ENCODE results near the gene L1CAM.
"Not testable (repeated sequence)": the region's sequence is repeated elsewhere in the genome, so short reads cannot be mapped to it uniquely, and the experiment has no call there.

L1CAM gene

DNA sequence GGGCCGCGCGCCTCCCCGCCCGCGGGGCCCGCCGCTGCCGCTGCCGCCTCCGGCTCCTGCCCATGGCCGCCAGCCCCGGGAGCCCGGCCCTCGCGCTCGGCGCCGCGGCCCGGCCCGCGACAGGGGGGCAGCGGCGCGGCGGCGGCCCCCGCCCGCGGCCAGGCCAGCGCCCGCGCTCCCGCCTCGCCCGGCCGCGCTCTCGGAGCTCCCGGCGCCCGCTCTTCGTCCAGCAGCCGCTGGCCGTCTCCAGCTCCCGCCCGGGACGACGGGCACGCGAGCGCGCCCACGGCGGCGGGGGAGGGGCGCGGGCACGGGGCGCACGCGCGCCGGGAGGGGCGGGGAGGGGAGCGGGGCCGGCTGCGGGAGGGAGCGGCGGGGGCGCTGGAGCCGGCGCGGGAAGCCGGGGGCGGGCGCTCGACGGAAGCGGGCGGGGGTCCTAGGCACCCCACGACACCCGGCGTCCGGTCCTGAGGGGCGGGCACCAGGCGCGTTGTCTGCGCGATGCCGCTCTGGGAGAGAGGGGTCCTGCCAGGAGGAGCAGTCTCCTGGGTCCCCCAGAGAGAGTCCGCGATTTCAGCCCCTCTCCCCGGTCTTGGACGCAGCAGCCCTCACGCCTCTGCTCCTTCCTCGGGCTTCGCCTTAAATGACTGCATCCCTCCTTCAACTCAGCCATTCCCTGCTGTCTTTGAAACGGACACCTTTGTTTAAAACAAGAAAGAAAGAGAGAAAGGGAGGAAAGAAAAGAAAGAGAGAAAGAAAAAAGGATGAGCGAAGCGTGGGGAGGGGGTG is 55.1 kb downstream of the L1CAM start:
- DNase-seq = peak in 1 of 58 donors; percentile 9

- peak in 1 of 58 donors; percentile 13 for DNase-seq
Observed at GRCh38 chrX:153829799-153830639, 56.0 kb downstream of the L1CAM start, which contains the start of gene PDZD4. Gene PDZD4 (minus strand): TSS chrX:153830544. CDS start chrX:153830298, 246 bp downstream.

DNA sequence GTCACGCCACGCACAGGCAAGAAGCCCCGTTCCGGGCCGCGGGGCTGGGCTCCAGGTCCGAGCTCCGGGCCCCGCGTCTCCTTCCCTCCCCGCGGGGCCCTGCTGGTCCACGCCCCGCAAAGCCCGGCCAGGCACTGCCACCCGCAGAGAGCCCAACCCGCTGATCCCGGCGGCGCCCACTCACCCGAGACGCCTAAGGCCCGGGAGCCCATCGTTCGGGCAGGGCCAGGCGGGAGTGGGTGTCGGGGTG is 56.5 kb downstream of the L1CAM start:
- no peak for DNase-seq

DNA sequence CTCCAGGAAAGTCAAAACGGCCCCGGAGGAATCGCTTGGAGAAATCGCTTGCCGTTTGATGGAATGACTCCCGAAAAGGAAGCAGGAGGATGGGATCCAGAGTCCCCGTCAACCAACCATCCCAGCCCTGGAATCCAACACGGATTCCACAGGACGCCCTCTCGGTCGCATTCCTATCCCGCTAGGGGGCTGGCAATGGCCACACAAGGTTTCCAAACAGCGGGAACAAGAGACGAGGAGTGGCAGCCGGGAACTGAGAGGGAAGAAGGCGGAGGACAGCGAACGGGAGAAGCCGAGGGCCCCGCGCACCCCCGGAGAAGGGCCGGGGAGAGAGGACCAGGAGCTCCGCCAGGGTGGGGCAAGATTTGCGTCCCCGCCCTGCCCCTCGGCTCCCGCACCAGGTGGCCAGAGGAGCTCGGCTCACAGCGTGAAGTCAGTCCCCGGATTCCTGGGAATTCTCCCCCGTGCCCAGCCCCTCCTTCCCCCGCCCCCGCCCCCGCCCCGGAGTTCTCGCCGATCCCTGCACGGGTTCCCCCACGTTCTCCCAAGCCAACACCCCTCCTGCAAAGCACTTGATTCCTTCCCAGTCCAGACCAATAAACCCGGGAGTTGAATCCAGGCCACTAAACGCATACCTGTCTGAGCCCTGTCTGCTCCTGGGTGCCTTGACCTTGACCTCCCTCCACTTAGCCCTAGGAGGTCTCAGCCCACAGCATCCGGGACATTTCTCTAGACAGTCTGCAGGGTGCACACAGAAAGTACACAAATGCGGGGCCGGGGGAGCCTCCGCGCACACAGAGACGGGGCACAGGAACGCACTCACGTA is 57.0 kb downstream of the L1CAM start:
- peak in 1 of 58 donors; percentile 27 for DNase-seq

GRCh38 chrX:153828308-153828707 is 57.7 kb downstream of the L1CAM start:
- no peak for DNase-seq

GRCh38 chrX:153827903-153828302 is 58.1 kb downstream of the L1CAM start:
- no peak for DNase-seq

GRCh38 chrX:153827016-153827415 is 59.0 kb downstream of the L1CAM start:
- DNase-seq = no peak

GRCh38 chrX:153825042-153825441 is 60.9 kb downstream of the L1CAM start:
- no peak for DNase-seq

GRCh38 chrX:153824348-153824747 is 61.6 kb downstream of the L1CAM start:
- DNase-seq = no peak

GRCh38 chrX:153821066-153821465 is 64.9 kb downstream of the L1CAM start:
- DNase-seq = no peak

GRCh38 chrX:153820601-153821000 is 65.4 kb downstream of the L1CAM start:
- DNase-seq = no peak

GRCh38 chrX:153819384-153820040 is 66.5 kb downstream of the L1CAM start:
- DNase-seq = no peak

DNA sequence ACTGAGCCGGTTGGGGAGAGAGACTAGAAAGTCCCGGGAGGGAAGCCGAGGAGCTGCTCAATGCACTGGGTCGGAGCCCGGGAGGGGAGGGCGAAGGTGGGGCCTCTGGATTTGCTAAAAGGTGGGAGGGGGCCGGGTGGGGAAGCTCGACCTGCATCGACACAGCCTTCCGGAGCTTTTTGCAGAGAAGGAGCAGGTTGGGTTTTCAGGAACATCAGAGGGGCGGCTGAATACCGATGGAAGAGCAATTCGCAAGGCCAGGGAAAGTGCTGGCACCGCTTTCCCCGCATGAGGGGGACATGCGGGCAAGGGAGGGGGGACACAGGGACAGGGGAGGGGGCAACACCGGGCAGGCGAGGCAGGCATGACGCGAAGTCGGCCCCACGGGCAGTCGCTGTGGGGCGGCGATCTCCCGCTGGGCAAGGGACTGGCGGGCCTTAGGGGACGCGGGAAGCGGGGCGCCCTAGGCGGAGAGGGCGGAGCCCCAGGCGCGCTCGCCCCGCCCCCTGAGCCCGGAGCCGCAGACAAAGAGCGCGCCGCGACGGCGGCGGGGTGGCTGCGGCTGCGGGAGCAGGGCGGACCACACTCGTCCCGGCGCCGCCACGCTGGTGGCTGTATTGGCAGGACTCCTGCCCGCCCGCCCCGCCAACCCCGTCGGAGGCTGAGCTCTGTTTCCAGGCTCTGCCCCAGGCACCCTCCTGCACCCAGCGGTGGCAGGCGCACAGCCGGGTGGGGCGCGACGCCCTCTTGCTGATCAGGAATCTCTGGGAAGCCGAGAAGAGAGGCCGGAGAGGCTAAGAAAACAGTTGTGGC is 67.2 kb downstream of the L1CAM start:
- DNase-seq = peak in 4 of 58 donors; percentile 9 to 38 (median 25)

DNA sequence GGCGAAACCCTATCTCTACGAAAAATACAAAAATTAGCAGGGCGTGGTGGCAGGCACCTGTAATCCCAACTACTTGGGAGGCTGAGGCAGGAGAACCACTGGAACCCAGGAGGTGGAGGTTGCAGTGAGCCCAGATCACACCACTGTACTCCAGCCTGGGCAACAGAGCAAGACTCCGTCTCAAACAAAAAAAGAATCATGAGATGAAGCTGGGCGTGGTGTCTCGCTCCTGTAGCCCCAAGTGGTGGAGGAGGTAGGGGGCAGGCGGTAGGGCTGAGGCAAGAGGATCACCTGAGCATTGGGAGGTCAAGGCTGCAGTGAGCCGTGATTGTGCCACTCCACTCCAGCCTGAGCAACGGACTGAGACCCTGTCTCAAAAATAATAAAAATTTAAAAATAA is 67.9 kb downstream of the L1CAM start:
- DNase-seq = not testable (repeated sequence)

- DNase-seq = no peak
Observed at GRCh38 chrX:153816831-153817690, 68.9 kb downstream of the L1CAM start.

- no peak for DNase-seq
Observed at GRCh38 chrX:153814591-153815315, 71.2 kb downstream of the L1CAM start.

DNA sequence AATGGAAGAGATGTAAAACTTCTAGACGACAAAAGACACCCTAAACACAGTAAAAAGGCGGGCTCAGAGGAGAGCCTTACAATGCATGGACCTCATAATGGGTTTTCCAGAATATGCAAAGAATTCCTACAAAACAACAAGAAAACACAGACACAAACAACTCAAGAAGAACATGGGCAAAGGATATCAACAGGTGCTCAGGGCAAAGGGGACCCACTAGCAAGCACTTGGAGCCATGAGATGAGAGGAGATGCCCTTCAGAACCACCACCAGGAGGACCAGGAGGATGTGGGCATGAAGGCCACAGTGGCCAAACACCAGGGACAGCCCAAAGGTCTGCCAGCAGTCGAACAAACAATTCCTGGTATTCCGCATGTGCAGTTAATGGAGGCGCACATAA is 72.8 kb downstream of the L1CAM start:
- no peak for DNase-seq

GRCh38 chrX:153812220-153812619 is 73.8 kb downstream of the L1CAM start:
- peak in 1 of 58 donors; percentile 17 for DNase-seq

Data from anterior cingulate cortex (tissue), 58 donors.